GM12892 (cell line): Measurements from ENCODE around the gene GPR146.

Experiments used
- POLR2A ChIP-seq: IDR thresholded peaks from 2 replicates; pipeline ENCODE4 v1.6.1; 2011; ENCODE audit warnings: low read depth, low read length, control low read depth
- POLR2AphosphoS5 ChIP-seq: IDR thresholded peaks from 2 replicates; pipeline ENCODE4 v1.6.1; 2011; ENCODE audit warnings: low read depth, low read length, control low read depth
- TAF1 ChIP-seq: IDR thresholded peaks from 2 replicates; pipeline ENCODE4 v1.6.1; 2011; ENCODE audit warnings: low read depth, mild to moderate bottlenecking, control low read depth, low read length, borderline replicate concordance

GRCh38 chr7:1090236-1090635 lies 45.9 kb downstream of the GPR146 start:
- TF ChIP-seq POLR2AphosphoS5 (no peak), POLR2A (no peak), TAF1 (no peak)
